SK-N-SH treated with all-trans-retinoic acid at 6 μM for 48 hours (cell line): ENCODE data around the gene NFIX.

Source experiments
- ARNTL ChIP-seq: fragments of 450-650 bp; formaldehyde crosslinking; IDR thresholded peaks from 2 replicates; pipeline ENCODE4 v1.5.0; 2020; ENCODE audit warnings: low read depth, mild to moderate bottlenecking, moderate library complexity, borderline replicate concordance
- ISL1 ChIP-seq: fragments of 250-450 bp; sonication (Bioruptor Pico); IDR thresholded peaks from 2 replicates; pipeline ENCODE4 v2.1.2; 2022; ENCODE audit warnings: mild to moderate bottlenecking, moderate library complexity
- OSR1 ChIP-seq: fragments of 250-450 bp; sonication (Bioruptor Pico); IDR thresholded peaks from 2 replicates; pipeline ENCODE4 v1.8.0; 2022; ENCODE audit warnings: moderate library complexity, mild to moderate bottlenecking, inconsistent platforms
- RARB ChIP-seq: fragments of 250-450 bp; sonication (Bioruptor Pico); IDR thresholded peaks from 2 replicates; pipeline ENCODE4 v1.8.0; 2021; ENCODE audit warnings: mild to moderate bottlenecking, moderate library complexity
- TOX ChIP-seq: fragments of 250-450 bp; sonication (Bioruptor Pico); IDR thresholded peaks from 2 replicates; pipeline ENCODE4 v1.8.0; 2021; ENCODE audit warnings: mild to moderate bottlenecking, moderate library complexity, borderline replicate concordance
- ZFP3 ChIP-seq: fragments of 250-450 bp; sonication (Bioruptor Pico); IDR thresholded peaks from 2 replicates; pipeline ENCODE4 v1.5.0; 2020; ENCODE audit warnings: mild to moderate bottlenecking, moderate library complexity
- ZNF70 ChIP-seq: fragments of 450-650 bp; formaldehyde crosslinking; IDR thresholded peaks from 2 replicates; pipeline ENCODE4 v1.5.0; 2020; ENCODE audit warnings: mild to moderate bottlenecking, moderate library complexity
- TF ChIP-seq, protein P1 (sequence below): fragments of 250-450 bp; sonication (Bioruptor Pico); IDR thresholded peaks from 2 replicates; pipeline ENCODE4 v1.5.1; 2021; ENCODE audit warnings: mild to moderate bottlenecking, moderate library complexity
- TF ChIP-seq, protein P2 (sequence below): fragments of 250-450 bp; sonication (Bioruptor Pico); IDR thresholded peaks from 2 replicates; pipeline ENCODE4 v1.8.0; 2020; ENCODE audit warnings: mild to moderate bottlenecking, moderate library complexity, borderline replicate concordance
- TF ChIP-seq, protein P3 (sequence below): fragments of 250-450 bp; sonication (Bioruptor Pico); IDR thresholded peaks from 2 replicates; pipeline ENCODE4 v1.5.0; 2020; ENCODE audit warnings: mild to moderate bottlenecking, moderate library complexity
- TF ChIP-seq, protein P4 (sequence below): fragments of 250-450 bp; sonication (Bioruptor Pico); IDR thresholded peaks from 2 replicates; pipeline ENCODE4 v1.5.1; 2020; ENCODE audit warnings: low read depth, mild to moderate bottlenecking, moderate library complexity
- TF ChIP-seq, protein P5 (sequence below): fragments of 250-450 bp; sonication (Bioruptor Pico); IDR thresholded peaks from 2 replicates; pipeline ENCODE4 v1.8.0; 2021; ENCODE audit warnings: low read depth, mild to moderate bottlenecking, moderate library complexity, borderline replicate concordance

DNA sequence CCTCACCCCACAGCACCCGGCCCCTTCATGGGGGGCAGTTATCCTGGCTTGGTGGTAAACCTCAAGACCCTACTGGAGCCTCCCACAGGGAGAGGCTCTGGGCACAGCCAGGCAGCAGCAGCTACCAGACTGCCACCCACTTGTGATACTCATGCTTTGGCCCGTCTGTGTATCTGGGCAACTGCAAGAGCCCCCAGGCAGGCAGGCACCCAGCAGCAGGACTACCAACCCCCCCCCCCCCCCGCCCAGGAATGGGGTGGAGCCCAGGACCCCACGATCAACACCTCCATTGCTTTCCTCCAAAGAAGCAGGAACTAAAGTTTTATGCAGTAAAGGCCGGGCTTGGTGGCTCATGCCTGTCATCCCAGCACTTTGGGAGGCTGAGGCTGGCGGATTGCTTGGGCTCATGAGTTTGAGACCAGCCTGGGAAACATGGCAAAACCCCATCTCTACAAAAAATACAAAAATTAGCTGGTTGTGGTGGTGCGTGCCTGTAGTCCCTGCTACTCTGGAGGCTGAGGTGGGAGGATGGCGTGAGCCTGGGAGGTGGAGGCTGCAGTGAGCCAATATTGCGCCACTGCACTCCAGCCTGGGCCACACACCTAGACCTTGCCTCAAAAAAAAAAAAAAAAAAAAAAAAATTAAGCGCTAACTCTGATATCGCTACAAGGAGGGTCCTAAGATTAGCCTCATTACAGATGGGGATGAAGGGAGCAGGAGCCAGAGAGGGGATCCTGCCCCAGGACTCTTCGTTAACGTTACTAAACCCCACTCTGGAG, 108.5 kb downstream of the NFIX start:
- TF ChIP-seq OSR1 = no peak
- TF ChIP-seq RARB (CRISPR knock-in tag) = no peak
- TF ChIP-seq, protein P1, sequence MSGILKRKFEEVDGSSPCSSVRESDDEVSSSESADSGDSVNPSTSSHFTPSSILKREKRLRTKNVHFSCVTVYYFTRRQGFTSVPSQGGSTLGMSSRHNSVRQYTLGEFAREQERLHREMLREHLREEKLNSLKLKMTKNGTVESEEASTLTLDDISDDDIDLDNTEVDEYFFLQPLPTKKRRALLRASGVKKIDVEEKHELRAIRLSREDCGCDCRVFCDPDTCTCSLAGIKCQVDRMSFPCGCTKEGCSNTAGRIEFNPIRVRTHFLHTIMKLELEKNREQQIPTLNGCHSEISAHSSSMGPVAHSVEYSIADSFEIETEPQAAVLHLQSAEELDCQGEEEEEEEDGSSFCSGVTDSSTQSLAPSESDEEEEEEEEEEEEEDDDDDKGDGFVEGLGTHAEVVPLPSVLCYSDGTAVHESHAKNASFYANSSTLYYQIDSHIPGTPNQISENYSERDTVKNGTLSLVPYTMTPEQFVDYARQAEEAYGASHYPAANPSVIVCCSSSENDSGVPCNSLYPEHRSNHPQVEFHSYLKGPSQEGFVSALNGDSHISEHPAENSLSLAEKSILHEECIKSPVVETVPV (CRISPR knock-in tag) = no peak
- TF ChIP-seq, protein P2, sequence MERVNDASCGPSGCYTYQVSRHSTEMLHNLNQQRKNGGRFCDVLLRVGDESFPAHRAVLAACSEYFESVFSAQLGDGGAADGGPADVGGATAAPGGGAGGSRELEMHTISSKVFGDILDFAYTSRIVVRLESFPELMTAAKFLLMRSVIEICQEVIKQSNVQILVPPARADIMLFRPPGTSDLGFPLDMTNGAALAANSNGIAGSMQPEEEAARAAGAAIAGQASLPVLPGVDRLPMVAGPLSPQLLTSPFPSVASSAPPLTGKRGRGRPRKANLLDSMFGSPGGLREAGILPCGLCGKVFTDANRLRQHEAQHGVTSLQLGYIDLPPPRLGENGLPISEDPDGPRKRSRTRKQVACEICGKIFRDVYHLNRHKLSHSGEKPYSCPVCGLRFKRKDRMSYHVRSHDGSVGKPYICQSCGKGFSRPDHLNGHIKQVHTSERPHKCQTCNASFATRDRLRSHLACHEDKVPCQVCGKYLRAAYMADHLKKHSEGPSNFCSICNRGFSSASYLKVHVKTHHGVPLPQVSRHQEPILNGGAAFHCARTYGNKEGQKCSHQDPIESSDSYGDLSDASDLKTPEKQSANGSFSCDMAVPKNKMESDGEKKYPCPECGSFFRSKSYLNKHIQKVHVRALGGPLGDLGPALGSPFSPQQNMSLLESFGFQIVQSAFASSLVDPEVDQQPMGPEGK (CRISPR knock-in tag) = no peak
- no peak for TF ChIP-seq TOX (CRISPR knock-in tag)
- no peak for TF ChIP-seq ZNF70 (CRISPR knock-in tag)
- no peak for TF ChIP-seq ZFP3 (CRISPR knock-in tag)
- TF ChIP-seq, protein P3, sequence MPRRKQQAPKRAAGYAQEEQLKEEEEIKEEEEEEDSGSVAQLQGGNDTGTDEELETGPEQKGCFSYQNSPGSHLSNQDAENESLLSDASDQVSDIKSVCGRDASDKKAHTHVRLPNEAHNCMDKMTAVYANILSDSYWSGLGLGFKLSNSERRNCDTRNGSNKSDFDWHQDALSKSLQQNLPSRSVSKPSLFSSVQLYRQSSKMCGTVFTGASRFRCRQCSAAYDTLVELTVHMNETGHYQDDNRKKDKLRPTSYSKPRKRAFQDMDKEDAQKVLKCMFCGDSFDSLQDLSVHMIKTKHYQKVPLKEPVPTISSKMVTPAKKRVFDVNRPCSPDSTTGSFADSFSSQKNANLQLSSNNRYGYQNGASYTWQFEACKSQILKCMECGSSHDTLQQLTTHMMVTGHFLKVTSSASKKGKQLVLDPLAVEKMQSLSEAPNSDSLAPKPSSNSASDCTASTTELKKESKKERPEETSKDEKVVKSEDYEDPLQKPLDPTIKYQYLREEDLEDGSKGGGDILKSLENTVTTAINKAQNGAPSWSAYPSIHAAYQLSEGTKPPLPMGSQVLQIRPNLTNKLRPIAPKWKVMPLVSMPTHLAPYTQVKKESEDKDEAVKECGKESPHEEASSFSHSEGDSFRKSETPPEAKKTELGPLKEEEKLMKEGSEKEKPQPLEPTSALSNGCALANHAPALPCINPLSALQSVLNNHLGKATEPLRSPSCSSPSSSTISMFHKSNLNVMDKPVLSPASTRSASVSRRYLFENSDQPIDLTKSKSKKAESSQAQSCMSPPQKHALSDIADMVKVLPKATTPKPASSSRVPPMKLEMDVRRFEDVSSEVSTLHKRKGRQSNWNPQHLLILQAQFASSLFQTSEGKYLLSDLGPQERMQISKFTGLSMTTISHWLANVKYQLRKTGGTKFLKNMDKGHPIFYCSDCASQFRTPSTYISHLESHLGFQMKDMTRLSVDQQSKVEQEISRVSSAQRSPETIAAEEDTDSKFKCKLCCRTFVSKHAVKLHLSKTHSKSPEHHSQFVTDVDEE = no peak
- TF ChIP-seq ISL1 (CRISPR knock-in tag) = no peak
- no peak for TF ChIP-seq ARNTL (CRISPR knock-in tag)
- TF ChIP-seq, protein P4, sequence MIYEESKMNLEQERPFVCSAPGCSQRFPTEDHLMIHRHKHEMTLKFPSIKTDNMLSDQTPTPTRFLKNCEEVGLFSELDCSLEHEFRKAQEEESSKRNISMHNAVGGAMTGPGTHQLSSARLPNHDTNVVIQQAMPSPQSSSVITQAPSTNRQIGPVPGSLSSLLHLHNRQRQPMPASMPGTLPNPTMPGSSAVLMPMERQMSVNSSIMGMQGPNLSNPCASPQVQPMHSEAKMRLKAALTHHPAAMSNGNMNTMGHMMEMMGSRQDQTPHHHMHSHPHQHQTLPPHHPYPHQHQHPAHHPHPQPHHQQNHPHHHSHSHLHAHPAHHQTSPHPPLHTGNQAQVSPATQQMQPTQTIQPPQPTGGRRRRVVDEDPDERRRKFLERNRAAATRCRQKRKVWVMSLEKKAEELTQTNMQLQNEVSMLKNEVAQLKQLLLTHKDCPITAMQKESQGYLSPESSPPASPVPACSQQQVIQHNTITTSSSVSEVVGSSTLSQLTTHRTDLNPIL (CRISPR knock-in tag) = no peak
- TF ChIP-seq, protein P5, sequence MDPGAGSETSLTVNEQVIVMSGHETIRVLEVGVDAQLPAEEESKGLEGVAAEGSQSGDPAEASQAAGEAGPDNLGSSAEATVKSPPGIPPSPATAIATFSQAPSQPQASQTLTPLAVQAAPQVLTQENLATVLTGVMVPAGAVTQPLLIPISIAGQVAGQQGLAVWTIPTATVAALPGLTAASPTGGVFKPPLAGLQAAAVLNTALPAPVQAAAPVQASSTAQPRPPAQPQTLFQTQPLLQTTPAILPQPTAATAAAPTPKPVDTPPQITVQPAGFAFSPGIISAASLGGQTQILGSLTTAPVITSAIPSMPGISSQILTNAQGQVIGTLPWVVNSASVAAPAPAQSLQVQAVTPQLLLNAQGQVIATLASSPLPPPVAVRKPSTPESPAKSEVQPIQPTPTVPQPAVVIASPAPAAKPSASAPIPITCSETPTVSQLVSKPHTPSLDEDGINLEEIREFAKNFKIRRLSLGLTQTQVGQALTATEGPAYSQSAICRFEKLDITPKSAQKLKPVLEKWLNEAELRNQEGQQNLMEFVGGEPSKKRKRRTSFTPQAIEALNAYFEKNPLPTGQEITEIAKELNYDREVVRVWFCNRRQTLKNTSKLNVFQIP (CRISPR knock-in tag) = no peak
